NCI-H1105 (cell line): ENCODE data around the gene COQ8A.

Experiments
- DNase-seq: peaks from one replicate; lab custom pipeline; 2025; lab: John Stamatoyannopoulos, UW

The COQ8A gene

GRCh38 chr1:227032396-227032795, 92.3 kb downstream of the COQ8A start:
- DNase-seq = no peak

GRCh38 chr1:227033880-227034279, 93.8 kb downstream of the COQ8A start:
- no peak for DNase-seq

- DNase-seq = no peak
Observed at GRCh38 chr1:227035316-227035715, 95.2 kb downstream of the COQ8A start.

- DNase-seq = no peak
Observed at GRCh38 chr1:227037121-227037520, 97.0 kb downstream of the COQ8A start.
